ENCODE results near the gene KIF1B.

KIF1B gene

GRCh38 chr1:10171995-10172669, 38.2 kb upstream of the KIF1B start:
- ATAC-seq = no peak
- TF ChIP-seq PPARA (CRISPR knock-in tag; IDR thresholded peaks at IDR 0.05; ENCODE audit: borderline replicate concordance) (no peak), POU6F1 (CRISPR knock-in tag; IDR thresholded peaks at IDR 0.05; ENCODE audit: borderline replicate concordance, low read depth) (no peak), ESRRG (CRISPR knock-in tag; IDR thresholded peaks at IDR 0.05) (no peak), CSRNP3 (CRISPR knock-in tag; IDR thresholded peaks at IDR 0.05) (no peak), ZC3H10 (CRISPR knock-in tag; IDR thresholded peaks at IDR 0.05) (no peak), RARB (CRISPR knock-in tag; IDR thresholded peaks at IDR 0.05) (no peak), CSDC2 (CRISPR knock-in tag; IDR thresholded peaks at IDR 0.05) (no peak), ZNF8 (CRISPR knock-in tag; IDR thresholded peaks at IDR 0.05) (no peak), PATZ1 (CRISPR knock-in tag; IDR thresholded peaks at IDR 0.05; ENCODE audit: borderline replicate concordance) (no peak)

GRCh38 chr1:10173582-10173981, 36.8 kb upstream of the KIF1B start:
- no peak for ATAC-seq
- TF ChIP-seq ZNF70 (CRISPR knock-in tag; IDR thresholded peaks at IDR 0.05) = no peak
- TF ChIP-seq CSRNP3 (CRISPR knock-in tag; IDR thresholded peaks at IDR 0.05) = no peak
- no peak for TF ChIP-seq ZFP3 (CRISPR knock-in tag; IDR thresholded peaks at IDR 0.05)
- no peak for TF ChIP-seq TSHZ2 (CRISPR knock-in tag; IDR thresholded peaks at IDR 0.05)
- no peak for TF ChIP-seq ZNF8 (CRISPR knock-in tag; IDR thresholded peaks at IDR 0.05)
- TF ChIP-seq BACH2 (CRISPR knock-in tag; IDR thresholded peaks at IDR 0.05; ENCODE audit: borderline replicate concordance) = no peak
- TF ChIP-seq CREB5 (CRISPR knock-in tag; IDR thresholded peaks at IDR 0.05; ENCODE audit: low read depth) = no peak
- no peak for TF ChIP-seq ZFP30 (CRISPR knock-in tag; IDR thresholded peaks at IDR 0.05)
- no peak for TF ChIP-seq PPARA (CRISPR knock-in tag; IDR thresholded peaks at IDR 0.05; ENCODE audit: borderline replicate concordance)

GRCh38 chr1:10177876-10178275, 32.5 kb upstream of the KIF1B start:
- no peak for ATAC-seq
- TF ChIP-seq ZNF8 (CRISPR knock-in tag; IDR thresholded peaks at IDR 0.05) (no peak), ISL1 (CRISPR knock-in tag; IDR thresholded peaks at IDR 0.05) (no peak), ARNTL (CRISPR knock-in tag; IDR thresholded peaks at IDR 0.05; ENCODE audit: borderline replicate concordance, low read depth) (no peak), ZNF70 (CRISPR knock-in tag; IDR thresholded peaks at IDR 0.05) (no peak), CREB5 (CRISPR knock-in tag; IDR thresholded peaks at IDR 0.05; ENCODE audit: low read depth) (no peak), ESRRG (CRISPR knock-in tag; IDR thresholded peaks at IDR 0.05) (no peak)

Measured in SK-N-SH treated with all-trans-retinoic acid at 6 μM for 48 hours (cell line).